ENCODE results near the gene PPP1R1B. TPM values are rescaled to one million over a fixed set of nuclear protein-coding genes. Genes with fewer than 3 reads are reported as not detected.

Gene PPP1R1B
- total RNA-seq, 4 donors from 2014 or later, result 1.5 to 5.1 TPM; not detected in 2

DNA sequence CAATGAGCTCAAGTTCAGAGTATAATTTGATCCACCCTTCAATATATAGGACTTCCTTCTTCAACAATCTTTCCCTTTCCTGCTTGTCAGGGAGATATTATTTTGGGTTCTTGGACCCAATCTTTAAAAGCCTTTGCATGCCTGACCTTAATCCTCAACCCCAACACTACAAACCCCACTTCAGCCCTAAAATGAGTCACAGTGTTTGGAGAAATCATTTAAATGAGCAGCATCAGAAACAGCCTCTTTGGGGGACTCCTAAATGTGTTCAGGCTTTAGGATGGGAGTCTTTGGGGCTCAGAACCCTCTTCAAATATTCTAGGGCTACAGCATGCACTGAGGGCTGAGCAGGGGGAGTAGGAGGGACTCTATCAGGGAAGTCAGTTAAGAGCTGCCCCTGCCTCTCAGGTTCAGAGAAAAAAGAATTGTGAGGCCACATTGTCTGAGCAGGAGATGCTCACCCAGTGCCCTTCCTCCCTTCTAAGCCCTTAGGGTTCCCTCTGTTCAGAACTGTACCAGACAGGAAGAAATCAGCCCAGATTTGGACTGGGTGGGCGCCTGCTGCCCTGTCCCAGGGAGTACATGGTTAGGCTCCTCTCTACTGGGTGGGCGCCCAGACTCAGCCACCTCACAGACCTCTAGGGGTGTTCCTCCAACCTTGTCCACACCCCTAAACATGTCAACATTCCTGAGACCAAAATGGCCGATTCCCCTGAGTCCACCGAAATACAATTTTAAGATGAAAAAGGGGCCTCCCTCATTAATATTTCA, 24.0 kb upstream of the PPP1R1B start:
- Histone ChIP-seq H3K27me3 (peaks cover 97 to 98% (median 97%) of the 10 kb centered on the region in 3 donors), H3K27ac (no peak overlapping the region), H3K4me1 (peaks cover 33 to 35% of the 10 kb centered on the region in 2 donors), H3K4me3 (no peak overlapping the region), H3K36me3 (no peaks in the 10 kb centered on the region), H3K9me3 (no peaks in the 10 kb centered on the region)
- no peak for ATAC-seq
- in situ Hi-C loops (cut with MboI; ENCODE audit: low sequenced_read_pairs in 4 of 4), result no loop called here
- DNase-seq, result no peak
- intact Hi-C loops (cut with DNase I; ENCODE audit: low total_unique reads), result no loop called here
- TF ChIP-seq CTCF (IDR thresholded peaks at IDR 0.05 in 4 of 5, conservative IDR thresholded peaks at IDR 0.05 in 1 of 5) (no peak), POLR2A (IDR thresholded peaks at IDR 0.05) (no peak)

- TF ChIP-seq CTCF (IDR thresholded peaks at IDR 0.05 in 4 of 5, conservative IDR thresholded peaks at IDR 0.05 in 1 of 5) (no peak), POLR2A (IDR thresholded peaks at IDR 0.05) (no peak)
- no peak overlapping the region for H3K27ac ChIP-seq
- in situ Hi-C loops (cut with MboI; ENCODE audit: low sequenced_read_pairs in 4 of 4), result no loop called here
- H3K27me3 ChIP-seq, result peaks cover 94 to 98% (median 97%) of the 10 kb centered on the region in 3 donors
- H3K9me3 ChIP-seq, result no peaks in the 10 kb centered on the region
- ATAC-seq, result no peak
- H3K4me3 ChIP-seq, result no peak overlapping the region
- H3K36me3 ChIP-seq, result no peaks in the 10 kb centered on the region
- intact Hi-C loops (cut with DNase I; ENCODE audit: low total_unique reads), result no loop called here
- no peak for DNase-seq
- peaks cover 33 to 35% of the 10 kb centered on the region in 2 donors for H3K4me1 ChIP-seq
Observed at GRCh38 chr17:39603304-39604016, 23.3 kb upstream of the PPP1R1B start.

DNA sequence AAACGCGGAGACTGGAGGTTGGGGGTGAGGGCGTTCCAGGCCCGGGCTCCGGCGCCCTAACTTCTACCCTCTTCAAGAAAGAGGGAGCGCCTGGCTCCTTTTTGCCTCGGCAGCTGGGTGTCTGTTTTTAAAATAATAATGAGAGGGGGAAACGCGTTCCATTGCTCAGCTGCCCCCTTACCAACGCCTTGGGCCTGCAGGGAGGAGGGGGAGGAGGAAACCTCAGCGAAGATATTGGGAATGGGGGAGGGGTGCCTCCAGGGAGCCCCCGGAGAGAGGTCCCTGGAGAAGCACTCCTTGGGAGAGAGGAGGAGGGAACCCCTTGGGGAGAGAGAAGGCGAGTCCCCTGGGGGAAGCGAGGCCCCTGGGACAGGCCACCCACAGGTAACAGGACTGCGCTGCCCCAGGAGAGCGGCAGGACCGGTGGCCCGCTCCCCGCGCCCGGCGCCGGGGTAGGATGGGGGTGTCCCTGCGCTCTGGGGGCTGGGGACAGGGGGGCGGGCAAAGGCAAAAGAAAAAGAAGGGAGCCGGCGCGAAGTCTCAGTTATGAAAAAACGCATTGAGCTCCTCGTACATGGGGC, 21.8 kb upstream of the PPP1R1B start:
- H3K36me3 ChIP-seq, result no peaks in the 10 kb centered on the region
- peak overlapping the region in 1 of 4 donors; percentile 31 for H3K4me3 ChIP-seq
- no peak for ATAC-seq
- no peaks in the 10 kb centered on the region for H3K9me3 ChIP-seq
- H3K4me1 ChIP-seq, result peaks cover 25% of the 10 kb centered on the region in 2 donors
- H3K27ac ChIP-seq, result no peak overlapping the region
- TF ChIP-seq CTCF (IDR thresholded peaks at IDR 0.05 in 4 of 5, conservative IDR thresholded peaks at IDR 0.05 in 1 of 5) (no peak), POLR2A (IDR thresholded peaks at IDR 0.05) (no peak)
- in situ Hi-C loops (cut with MboI; ENCODE audit: low sequenced_read_pairs in 4 of 4) (no loop called here), intact Hi-C loops (cut with DNase I; ENCODE audit: low total_unique reads) (no loop called here)
- no peak for DNase-seq
- peaks cover 90 to 97% (median 95%) of the 10 kb centered on the region in 3 donors for H3K27me3 ChIP-seq

GRCh38 chr17:39605492-39606433, 21.0 kb upstream of the PPP1R1B start:
- Histone ChIP-seq H3K4me3 (peak overlapping the region in 3 of 4 donors; percentile 21 to 41 (median 37)), H3K27ac (no peak overlapping the region), H3K9me3 (no peaks in the 10 kb centered on the region), H3K27me3 (peaks cover 86 to 96% (median 88%) of the 10 kb centered on the region in 3 donors), H3K36me3 (no peaks in the 10 kb centered on the region), H3K4me1 (peaks cover 25% of the 10 kb centered on the region in 2 donors)
- DNase-seq, result no peak
- no peak for TF ChIP-seq POLR2A (IDR thresholded peaks at IDR 0.05)
- no peak for TF ChIP-seq CTCF (IDR thresholded peaks at IDR 0.05 in 4 of 5, conservative IDR thresholded peaks at IDR 0.05 in 1 of 5)
- no peak for ATAC-seq
- intact Hi-C loops (cut with DNase I; ENCODE audit: low total_unique reads) (loop anchor here (1.0 kb wide), 1 partner anchor 39 kb away; no protein-coding TSS in a partner anchor), in situ Hi-C loops (cut with MboI; ENCODE audit: low sequenced_read_pairs in 4 of 4) (no loop called here)

All from gastrocnemius medialis (tissue), 4 donors.